Adrenal gland (tissue), 12 donors: Measurements from ENCODE around the gene DSTN. TPM values are rescaled to one million over a fixed set of nuclear protein-coding genes. Genes with fewer than 3 reads are reported as not detected.

Experiments
- DNase-seq, 7 donors: peaks; one replicate each; pipeline ENCODE4 v3.0.0-alpha.2; 2019 to 2020
- H3K27ac ChIP-seq, 5 donors: fragments of 200-600 bp; sonication (generic) in 4 of 5; 1 replicate in 3 of 5; 2 replicates in 2 of 5; pipeline versions ENCODE4 v1.5.1 to v1.8.0; 2016 to 2020; ENCODE audit warnings: mild to moderate bottlenecking in 1 of 5
- H3K27me3 ChIP-seq: fragments of 200-600 bp; 2 replicates; pipeline ENCODE4 v1.8.0; 2021
- H3K36me3 ChIP-seq, 2 donors: fragments of 200-600 bp; replicated peaks in 1 of 2; 1 replicate in 1 of 2; 2 replicates in 1 of 2; pipeline versions ENCODE4 v1.5.1 to v1.8.0; 2018 to 2022
- H3K4me1 ChIP-seq, 2 donors: fragments of 200-600 bp; replicated peaks in 1 of 2; 1 replicate in 1 of 2; 2 replicates in 1 of 2; pipeline versions ENCODE4 v1.5.1 to v1.8.0; 2018 to 2021
- H3K4me3 ChIP-seq, 4 donors: fragments of 200-600 bp; sonication (generic) in 3 of 4; one replicate each; pipeline ENCODE4 v1.5.1; 2016 to 2018
- H3K9me3 ChIP-seq, 3 donors: fragments of 200-600 bp; sonication (generic) in 1 of 3; replicated peaks in 1 of 3; 1 replicate in 2 of 3; 2 replicates in 1 of 3; pipeline versions ENCODE4 v1.5.1 to v1.8.0; 2016 to 2021
- CTCF ChIP-seq, 6 experiments: fragments of 450-650 bp in 4 of 6; fragments of 200-600 bp in 2 of 6; sonication (generic) in 1 of 6; IDR thresholded peaks; 1 replicate in 5 of 6; 2 replicates in 1 of 6; pipeline versions ENCODE4 v1.5.1 to v1.8.0; 2016 to 2021; ENCODE audit warnings: antibody characterized with exemption in 6 of 6, mild to moderate bottlenecking in 2 of 6, moderate library complexity in 1 of 6
- POLR2A ChIP-seq, 2 donors: fragments of 450-650 bp; IDR thresholded peaks; one replicate each; pipeline ENCODE4 v1.6.1; 2017; ENCODE audit warnings: antibody characterized with exemption in 2 of 2, mild to moderate bottlenecking in 2 of 2, moderate library complexity in 1 of 2
- WGBS, 4 donors: extraction: QIAGEN DNeasy Blood & Tissue Kit in 2 of 4; methylation state at CpG; one replicate each; pipeline versions ENCODE4 v1.1.5 to v1.1.7; 2013 to 2017; 5-methylcytosine and 5-hydroxymethylcytosine counted together
- intact Hi-C, 2 donors: fragments of 100-400 bp; cut with DNase I; formaldehyde crosslinking; loops; one replicate each; pipeline versions ENCODE4 v1.14.1 to v1.15.0; 2022 to 2023
- polyA plus RNA-seq, 3 donors: library from polyadenylated mRNA; stranded (reverse); fragments of 200-250 nt in 2 of 3; fragments of 350-450 nt in 1 of 3; fragmentation: Illumina TruSeq in 1 of 3; extraction: RNeasy Lipid Tissue Mini Kit (QIAGEN cat#74804) in 1 of 3; gene quantifications; one replicate each; pipeline ENCODE4 v1.2.3, GENCODE V29; 2013 to 2014
- total RNA-seq, 9 donors: library from RNA; depleted of rRNA in 4 of 9; stranded (reverse); fragments of >200 nt in 4 of 9; fragments of 120-200 nt in 1 of 9; fragmentation: NEBNext Ultra II Directional in 1 of 9; extraction: Animal tissue kit (Norgen Biotek cat#: 25700) in 1 of 9; gene quantifications; one replicate each; pipeline versions ENCODE4 v1.1.0 to v1.2.4, GENCODE V29; 2013 to 2023
- donor health status: healthy with polysubstance abuse.
- donor health status: Bipolar disorder and iron deficiency.
- donor health status: DM: yes; HTN: yes; CAD: no.
- donor health status: DM: no; HTN: no; CAD: no.
- donor health status: DM: no; HTN: no; CAD: no.
- donor health status: DM: yes; HTN: yes; CAD: no.

Gene DSTN
- total and polyA plus RNA-seq, 12 donors: 184 to 552 (median 273) TPM

DNA sequence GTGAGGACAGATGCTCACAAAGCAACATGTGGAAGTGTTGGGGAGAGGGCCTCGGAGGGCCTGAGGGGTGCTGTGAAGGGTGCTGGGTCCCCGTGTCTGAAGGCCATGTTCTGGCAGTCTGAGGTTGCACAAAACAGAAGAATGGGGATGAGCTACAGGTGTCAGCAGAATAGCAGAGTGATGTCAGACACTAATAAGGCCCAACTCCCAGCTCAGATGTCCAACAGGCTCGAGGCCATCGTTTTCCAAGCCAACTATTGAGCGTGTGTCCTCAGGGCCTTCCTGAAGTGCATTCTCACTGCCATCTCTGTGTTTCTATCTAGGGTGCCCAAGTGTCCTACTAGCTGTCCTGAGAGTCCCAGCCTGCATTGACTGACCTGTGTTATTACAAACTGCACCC, 46.5 kb upstream of the DSTN start:
- intact Hi-C loops: no loop called here
- 78 to 82% (median 82%) methylated on average over 5 of the region's 5 CpGs for WGBS, 4 donors

GRCh38 chr20:17524560-17524959, 45.3 kb upstream of the DSTN start:
- 89 to 91% (median 90%) methylated on average over 8 of the region's 8 CpGs for WGBS, 4 donors
- DNase-seq: no peak
- intact Hi-C loops: no loop called here
- no peak for TF ChIP-seq CTCF (IDR thresholded peaks at IDR 0.05)
- no peak for TF ChIP-seq POLR2A (IDR thresholded peaks at IDR 0.05)
- Histone ChIP-seq H3K27ac (no peak overlapping the region), H3K9me3 (no peaks in the 10 kb centered on the region), H3K4me1 (no peaks in the 10 kb centered on the region), H3K27me3 (no peaks in the 10 kb centered on the region), H3K36me3 (no peaks in the 10 kb centered on the region), H3K4me3 (no peak overlapping the region)

More for the DNA sequence above, 46.5 kb upstream of the DSTN start:
- Histone ChIP-seq H3K9me3 (no peaks in the 10 kb centered on the region), H3K36me3 (no peaks in the 10 kb centered on the region), H3K27ac (no peak overlapping the region), H3K4me3 (no peak overlapping the region), H3K27me3 (no peaks in the 10 kb centered on the region), H3K4me1 (no peaks in the 10 kb centered on the region)
- TF ChIP-seq CTCF (IDR thresholded peaks at IDR 0.05) (no peak), POLR2A (IDR thresholded peaks at IDR 0.05) (no peak)
- DNase-seq: no peak

GRCh38 chr20:17525132-17525531, 44.7 kb upstream of the DSTN start:
- H3K4me3 ChIP-seq: no peak overlapping the region
- TF ChIP-seq POLR2A (IDR thresholded peaks at IDR 0.05): no peak
- no peak for TF ChIP-seq CTCF (IDR thresholded peaks at IDR 0.05)
- no peaks in the 10 kb centered on the region for H3K9me3 ChIP-seq
- no peaks in the 10 kb centered on the region for H3K27me3 ChIP-seq
- H3K27ac ChIP-seq: no peak overlapping the region
- no peaks in the 10 kb centered on the region for H3K36me3 ChIP-seq
- WGBS, 4 donors: 94 to 97% (median 94%) methylated on average over 5 of the region's 5 CpGs
- intact Hi-C loops: no loop called here
- DNase-seq: no peak
- H3K4me1 ChIP-seq: no peaks in the 10 kb centered on the region

DNA sequence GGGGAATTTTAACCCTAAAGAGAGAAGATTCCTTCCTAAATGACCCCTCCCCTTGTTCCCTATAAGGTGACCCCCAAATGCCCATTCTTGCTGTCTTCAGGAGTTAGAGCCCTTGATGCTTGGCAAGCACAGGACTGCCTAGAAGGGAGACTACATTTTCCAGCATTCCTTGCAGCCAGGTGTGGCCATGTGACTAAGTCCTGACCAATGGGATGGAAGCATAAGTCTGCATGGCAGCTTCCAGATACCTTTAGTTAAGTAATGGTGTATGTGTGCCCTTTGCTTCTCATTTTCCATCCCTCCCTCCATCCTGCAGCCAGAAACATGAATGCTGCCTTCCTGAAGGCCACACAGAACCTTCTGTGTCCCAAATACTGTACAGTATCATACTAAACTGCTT, 44.2 kb upstream of the DSTN start:
- intact Hi-C loops: no loop called here
- DNase-seq: peak in 2 of 7 donors; percentile 27 to 32
- no peaks in the 10 kb centered on the region for H3K36me3 ChIP-seq
- H3K4me1 ChIP-seq: no peaks in the 10 kb centered on the region
- TF ChIP-seq CTCF (IDR thresholded peaks at IDR 0.05): no peak
- TF ChIP-seq POLR2A (IDR thresholded peaks at IDR 0.05): no peak
- H3K9me3 ChIP-seq: no peaks in the 10 kb centered on the region
- no peak overlapping the region for H3K27ac ChIP-seq
- no peaks in the 10 kb centered on the region for H3K27me3 ChIP-seq
- no peak overlapping the region for H3K4me3 ChIP-seq
